DND-41 (cell line): ENCODE data around the gene SOX6.

Experiments used
- EZH2 ChIP-seq: IDR thresholded peaks from 3 replicates; pipeline ENCODE4 v1.6.1; 2012; ENCODE audit warnings: borderline replicate concordance, low read depth, mild to moderate bottlenecking, moderate library complexity, low read length, inconsistent platforms; ENCODE audit not compliant: severe bottlenecking
- TF ChIP-seq, protein P1 (sequence below): IDR thresholded peaks from 2 replicates; pipeline ENCODE4 v1.5.1; 2012; ENCODE audit warnings: borderline replicate concordance, low read length, moderate library complexity, mild to moderate bottlenecking; ENCODE audit not compliant: poor library complexity, severe bottlenecking; ENCODE audit errors: extremely low read depth

GRCh38 chr11:15988016-15988550 is 368.3 kb downstream of the SOX6 start:
- TF ChIP-seq, protein P1, sequence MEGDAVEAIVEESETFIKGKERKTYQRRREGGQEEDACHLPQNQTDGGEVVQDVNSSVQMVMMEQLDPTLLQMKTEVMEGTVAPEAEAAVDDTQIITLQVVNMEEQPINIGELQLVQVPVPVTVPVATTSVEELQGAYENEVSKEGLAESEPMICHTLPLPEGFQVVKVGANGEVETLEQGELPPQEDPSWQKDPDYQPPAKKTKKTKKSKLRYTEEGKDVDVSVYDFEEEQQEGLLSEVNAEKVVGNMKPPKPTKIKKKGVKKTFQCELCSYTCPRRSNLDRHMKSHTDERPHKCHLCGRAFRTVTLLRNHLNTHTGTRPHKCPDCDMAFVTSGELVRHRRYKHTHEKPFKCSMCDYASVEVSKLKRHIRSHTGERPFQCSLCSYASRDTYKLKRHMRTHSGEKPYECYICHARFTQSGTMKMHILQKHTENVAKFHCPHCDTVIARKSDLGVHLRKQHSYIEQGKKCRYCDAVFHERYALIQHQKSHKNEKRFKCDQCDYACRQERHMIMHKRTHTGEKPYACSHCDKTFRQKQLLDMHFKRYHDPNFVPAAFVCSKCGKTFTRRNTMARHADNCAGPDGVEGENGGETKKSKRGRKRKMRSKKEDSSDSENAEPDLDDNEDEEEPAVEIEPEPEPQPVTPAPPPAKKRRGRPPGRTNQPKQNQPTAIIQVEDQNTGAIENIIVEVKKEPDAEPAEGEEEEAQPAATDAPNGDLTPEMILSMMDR = no peak
- TF ChIP-seq EZH2 = no peak
